ENCODE results near the gene CCDC85C.

CCDC85C gene

DNA sequence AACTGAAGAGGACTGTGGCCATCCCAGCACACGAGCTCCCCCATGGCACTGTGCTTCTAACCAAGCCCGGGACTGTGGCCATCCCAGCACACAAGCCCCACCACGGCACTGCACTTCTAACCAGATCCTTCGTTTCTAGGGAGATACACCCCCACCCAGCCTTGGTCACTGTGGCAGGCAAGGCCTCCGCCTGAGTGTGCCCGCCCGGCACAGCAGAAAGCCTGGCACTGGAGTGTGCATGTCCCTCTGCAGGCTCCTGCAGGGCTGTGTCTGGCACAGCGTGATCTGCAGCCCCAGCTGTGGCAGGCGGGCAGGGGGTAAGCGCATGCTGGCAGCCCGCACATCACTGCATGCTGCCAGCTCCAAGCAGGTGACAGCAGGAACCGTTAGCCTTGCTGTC is 49.8 kb downstream of the CCDC85C start:
- H3K4me3 ChIP-seq (ENCODE audit: low read depth, low read length) = no peak overlapping the region
- TF ChIP-seq, protein P1, sequence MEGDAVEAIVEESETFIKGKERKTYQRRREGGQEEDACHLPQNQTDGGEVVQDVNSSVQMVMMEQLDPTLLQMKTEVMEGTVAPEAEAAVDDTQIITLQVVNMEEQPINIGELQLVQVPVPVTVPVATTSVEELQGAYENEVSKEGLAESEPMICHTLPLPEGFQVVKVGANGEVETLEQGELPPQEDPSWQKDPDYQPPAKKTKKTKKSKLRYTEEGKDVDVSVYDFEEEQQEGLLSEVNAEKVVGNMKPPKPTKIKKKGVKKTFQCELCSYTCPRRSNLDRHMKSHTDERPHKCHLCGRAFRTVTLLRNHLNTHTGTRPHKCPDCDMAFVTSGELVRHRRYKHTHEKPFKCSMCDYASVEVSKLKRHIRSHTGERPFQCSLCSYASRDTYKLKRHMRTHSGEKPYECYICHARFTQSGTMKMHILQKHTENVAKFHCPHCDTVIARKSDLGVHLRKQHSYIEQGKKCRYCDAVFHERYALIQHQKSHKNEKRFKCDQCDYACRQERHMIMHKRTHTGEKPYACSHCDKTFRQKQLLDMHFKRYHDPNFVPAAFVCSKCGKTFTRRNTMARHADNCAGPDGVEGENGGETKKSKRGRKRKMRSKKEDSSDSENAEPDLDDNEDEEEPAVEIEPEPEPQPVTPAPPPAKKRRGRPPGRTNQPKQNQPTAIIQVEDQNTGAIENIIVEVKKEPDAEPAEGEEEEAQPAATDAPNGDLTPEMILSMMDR (IDR thresholded peaks at IDR 0.05; ENCODE audit: insufficient read depth, low read depth, low read length, missing control alignments) = no peak
- DNase-seq (ENCODE audit: low read depth) = no peak

DNA sequence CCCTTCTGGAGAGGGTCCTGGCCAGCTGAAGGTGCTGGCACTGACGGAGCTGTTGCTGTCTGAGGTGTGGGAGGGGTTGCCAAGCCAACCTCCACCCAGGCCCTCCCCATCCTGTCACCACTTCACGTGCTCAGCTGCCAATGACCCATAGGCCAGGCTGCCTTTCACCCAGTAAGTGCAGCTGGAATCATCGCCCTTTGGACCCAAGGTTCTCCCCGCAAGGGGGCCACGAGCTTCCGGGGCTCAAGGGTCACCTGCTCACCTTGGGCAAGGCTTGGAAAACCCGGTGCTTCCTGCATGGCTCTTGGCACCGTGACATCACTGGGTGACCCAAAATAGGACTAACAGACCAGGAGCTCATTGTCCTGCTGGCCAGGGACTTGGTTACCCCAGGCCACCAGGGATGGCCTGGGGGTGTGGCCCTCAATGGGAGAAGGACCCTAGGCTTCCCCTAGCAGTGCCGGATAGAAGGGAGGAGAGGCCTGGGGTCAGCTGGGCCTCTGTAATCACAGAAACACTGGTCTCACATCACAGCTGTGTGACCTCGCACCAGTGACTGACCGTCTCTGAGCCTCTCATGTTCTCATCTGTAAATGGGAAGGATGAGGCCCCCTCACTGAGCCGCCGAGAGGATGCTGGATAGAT is 51.3 kb downstream of the CCDC85C start:
- no peak for DNase-seq (ENCODE audit: low read depth)
- TF ChIP-seq, protein P1 (IDR thresholded peaks at IDR 0.05; ENCODE audit: insufficient read depth, low read depth, low read length, missing control alignments) = no peak
- no peak overlapping the region for H3K4me3 ChIP-seq (ENCODE audit: low read depth, low read length)

DNA sequence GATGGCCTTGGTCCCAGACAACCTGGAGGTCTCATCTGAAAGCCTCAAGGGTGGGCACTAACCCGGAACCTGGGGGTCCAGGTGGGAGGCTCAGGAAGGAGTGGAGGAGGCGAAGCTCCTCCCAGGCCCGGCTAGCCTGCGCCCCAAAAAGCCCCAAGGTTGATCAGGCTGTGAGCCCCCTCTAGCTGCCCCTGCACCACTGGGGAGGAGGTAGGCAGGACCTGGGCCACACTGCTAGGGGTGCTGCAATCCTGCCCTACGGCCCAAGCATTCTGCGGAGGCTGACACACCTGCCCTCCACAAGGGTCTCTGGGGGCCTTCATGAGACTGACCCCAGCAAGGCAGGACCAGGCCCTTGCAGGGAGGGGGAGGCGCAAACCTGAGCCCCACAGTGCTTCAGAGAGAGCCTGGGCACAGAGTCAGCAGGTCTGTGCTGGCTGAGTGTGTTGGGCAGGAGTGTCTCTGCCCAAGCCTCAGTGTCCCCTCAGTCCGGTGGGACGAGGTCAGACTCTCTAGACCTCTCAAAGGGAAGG is 51.9 kb downstream of the CCDC85C start:
- TF ChIP-seq, protein P1 (IDR thresholded peaks at IDR 0.05; ENCODE audit: insufficient read depth, low read depth, low read length, missing control alignments) = no peak
- no peak for DNase-seq (ENCODE audit: low read depth)
- H3K4me3 ChIP-seq (ENCODE audit: low read depth, low read length) = no peak overlapping the region

DNA sequence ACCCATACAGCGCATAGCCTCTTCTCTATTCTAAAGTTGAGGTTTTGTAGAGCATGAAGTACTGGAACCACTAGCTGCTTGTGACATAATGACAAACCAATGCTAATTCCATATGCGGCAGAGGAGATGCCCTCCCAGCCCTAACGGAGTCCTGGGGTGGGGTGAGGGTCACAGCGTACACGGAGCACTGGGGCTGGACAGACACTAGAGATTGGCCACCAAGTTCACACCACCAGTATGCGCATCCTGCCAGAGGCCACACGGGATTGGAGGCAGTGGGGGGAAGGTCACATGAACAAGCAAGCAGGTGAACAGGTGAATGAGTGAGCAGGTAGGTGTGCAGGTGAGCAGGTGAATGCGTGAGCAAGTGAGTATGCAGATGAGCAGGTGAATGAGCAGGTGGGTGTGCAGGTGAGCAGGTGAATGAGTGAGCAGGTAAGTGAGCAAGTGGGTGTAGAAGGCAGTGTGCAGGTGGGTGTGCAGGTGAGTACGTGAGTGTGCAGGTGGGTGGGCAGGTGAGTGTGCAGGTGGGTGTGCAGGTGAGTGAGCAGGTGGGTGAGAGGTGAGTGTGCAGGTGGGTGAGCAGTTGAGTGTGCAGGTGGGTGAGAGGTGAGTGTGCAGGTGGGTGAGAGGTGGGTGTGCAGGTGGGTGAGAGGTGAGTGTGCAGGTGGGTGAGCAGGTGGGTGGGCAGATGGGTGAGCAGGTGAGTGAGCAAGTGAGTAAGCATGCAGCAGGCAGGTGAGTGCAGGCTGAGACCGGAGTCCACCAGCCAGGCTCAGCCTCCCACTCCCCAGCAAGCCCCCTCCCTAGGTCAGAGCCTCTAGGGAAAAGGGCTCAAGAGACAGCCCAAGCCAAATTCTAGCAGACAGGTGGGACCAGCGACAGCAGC is 52.7 kb downstream of the CCDC85C start:
- TF ChIP-seq, protein P1 (IDR thresholded peaks at IDR 0.05; ENCODE audit: insufficient read depth, low read depth, low read length, missing control alignments) = no peak
- DNase-seq (ENCODE audit: low read depth) = no peak
- H3K4me3 ChIP-seq (ENCODE audit: low read depth, low read length) = no peak overlapping the region

DNA sequence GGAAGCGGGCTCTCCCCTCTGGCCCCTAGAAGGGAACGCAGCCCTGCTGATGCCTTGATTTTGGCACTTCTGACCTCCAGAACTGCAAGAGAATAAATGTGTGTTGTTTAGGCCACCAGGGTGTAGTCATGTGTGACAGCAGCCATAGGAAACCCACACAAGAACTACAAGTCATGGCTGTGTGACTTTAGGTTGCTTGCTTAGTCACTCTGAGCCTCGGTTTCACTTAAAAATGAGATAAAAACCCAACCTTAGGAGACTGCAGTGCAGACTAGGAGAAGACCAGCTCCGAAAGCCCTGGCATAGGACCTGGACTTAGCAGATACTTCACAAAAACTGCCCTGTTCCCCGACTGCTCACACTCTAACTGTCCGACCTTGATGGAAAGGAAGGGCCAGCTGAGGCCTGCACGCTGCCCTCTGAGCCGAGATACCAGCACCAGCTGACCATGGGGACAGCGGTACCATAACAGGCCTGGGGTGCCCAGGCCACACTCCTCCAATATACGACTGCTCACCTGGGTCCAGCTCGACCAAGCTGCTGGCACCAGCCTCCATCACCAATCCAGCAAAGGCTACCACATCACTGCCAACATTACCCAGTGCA is 53.5 kb downstream of the CCDC85C start:
- no peak for DNase-seq (ENCODE audit: low read depth)
- TF ChIP-seq, protein P1 (IDR thresholded peaks at IDR 0.05; ENCODE audit: insufficient read depth, low read depth, low read length, missing control alignments) = no peak
- H3K4me3 ChIP-seq (ENCODE audit: low read depth, low read length) = no peak overlapping the region

DNA sequence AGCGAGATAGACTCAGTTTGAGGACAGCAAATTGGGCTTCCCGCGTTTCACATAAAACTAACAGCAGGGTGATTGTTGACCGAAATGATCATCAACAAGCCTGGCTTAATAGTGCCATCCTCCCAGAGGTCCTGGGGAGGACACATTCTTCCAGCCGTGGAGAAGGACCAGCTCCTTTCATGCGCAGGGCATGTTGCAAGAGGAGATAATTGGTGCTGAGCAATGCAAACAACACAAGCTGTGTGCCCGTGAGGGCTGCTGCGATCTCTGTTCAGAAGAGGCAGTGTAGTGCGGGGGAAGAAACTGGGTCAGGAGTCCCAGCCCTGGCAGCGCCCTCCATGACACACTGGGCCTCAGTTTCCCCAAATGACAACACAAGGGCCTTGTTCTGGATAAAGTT is 54.3 kb downstream of the CCDC85C start:
- TF ChIP-seq, protein P1 (IDR thresholded peaks at IDR 0.05; ENCODE audit: insufficient read depth, low read depth, low read length, missing control alignments) = no peak
- H3K4me3 ChIP-seq (ENCODE audit: low read depth, low read length) = no peak overlapping the region
- no peak for DNase-seq (ENCODE audit: low read depth)

Measured in GM12865 (cell line).